ENCODE data around the gene BRD3. TPM values are rescaled to one million over a fixed set of nuclear protein-coding genes. Genes with fewer than 3 reads are reported as not detected.

The BRD3 gene
- total RNA-seq, 4 donors from 2014 or later: 17.6 to 52.9 (median 29.0) TPM

DNA sequence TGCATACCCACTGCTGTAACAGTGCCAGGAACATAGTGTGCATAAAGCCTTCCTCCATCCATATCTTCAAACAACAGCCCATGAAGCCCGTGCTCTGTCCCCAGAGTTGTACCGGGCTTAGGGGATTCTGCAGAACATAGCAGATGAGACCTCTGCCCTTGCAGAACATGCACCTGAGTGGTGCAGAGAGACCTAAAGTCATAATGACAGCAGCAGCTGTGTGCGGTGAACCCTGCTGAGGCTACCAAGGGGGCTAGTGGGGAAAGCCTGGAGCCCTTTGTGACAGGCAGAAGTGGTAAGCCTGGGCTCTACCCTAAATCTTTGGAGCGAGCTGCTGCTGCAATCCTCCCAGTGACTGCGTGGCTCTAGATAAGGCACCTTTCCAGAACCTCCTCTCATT is 32.2 kb upstream of the BRD3 start:
- TF ChIP-seq CTCF (IDR thresholded peaks at IDR 0.05) (no peak), POLR2AphosphoS5 (IDR thresholded peaks at IDR 0.05) (no peak), EP300 (IDR thresholded peaks at IDR 0.05) (no peak), POLR2A (IDR thresholded peaks at IDR 0.05) (no peak)
- no peak overlapping the region for H3K27ac ChIP-seq
- H3K4me1 ChIP-seq: no peaks in the 10 kb centered on the region
- no peak for DNase-seq (ENCODE audit: low spot score in 2 of 2)
- H3K36me3 ChIP-seq: no peaks in the 10 kb centered on the region
- H3K27me3 ChIP-seq: peaks cover 25% of the 10 kb centered on the region
- H3K9me3 ChIP-seq: no peaks in the 10 kb centered on the region
- no peak overlapping the region for H3K4me3 ChIP-seq
- 90% methylated on average over 3 of the region's 5 CpGs for WGBS

DNA sequence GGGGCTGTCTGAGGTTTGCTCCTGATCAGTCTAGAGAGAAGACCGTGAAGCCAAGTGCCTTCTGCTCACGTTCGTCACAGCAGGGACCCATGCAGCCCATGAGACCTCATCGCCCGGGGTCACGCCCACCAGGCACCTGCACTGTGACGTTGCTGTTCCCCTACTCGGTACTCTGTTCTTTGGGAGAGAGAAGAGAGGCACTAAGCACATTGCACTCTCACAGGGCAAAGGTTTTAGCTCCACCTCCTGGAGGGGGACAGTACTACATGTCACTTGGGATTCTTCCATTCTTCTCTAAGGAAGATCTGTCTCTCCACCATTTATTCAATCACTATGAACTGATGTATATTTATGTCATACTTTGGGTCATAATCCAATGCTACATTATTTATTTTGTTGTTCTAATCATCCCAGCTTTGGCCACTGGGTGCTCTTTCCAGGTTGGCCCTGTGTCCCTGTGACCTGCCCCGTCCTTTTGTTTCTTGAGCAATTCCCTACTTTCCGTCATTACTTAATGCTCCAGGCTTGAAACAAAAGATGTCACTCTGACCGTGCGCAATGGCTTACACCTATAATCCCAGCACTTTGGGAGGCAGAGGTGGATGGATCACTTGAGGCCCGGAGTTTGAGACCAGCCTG is 31.4 kb upstream of the BRD3 start:
- TF ChIP-seq CTCF (IDR thresholded peaks at IDR 0.05) (peak; percentile 54 to 62), POLR2AphosphoS5 (IDR thresholded peaks at IDR 0.05) (no peak), POLR2A (IDR thresholded peaks at IDR 0.05) (no peak), EP300 (IDR thresholded peaks at IDR 0.05) (no peak)
- Histone ChIP-seq H3K36me3 (no peaks in the 10 kb centered on the region), H3K4me3 (no peak overlapping the region), H3K27me3 (peaks cover 25% of the 10 kb centered on the region), H3K4me1 (no peaks in the 10 kb centered on the region), H3K27ac (no peak overlapping the region), H3K9me3 (no peaks in the 10 kb centered on the region)
- WGBS: 59% methylated on average over 7 of the region's 13 CpGs
- no peak for DNase-seq (ENCODE audit: low spot score in 2 of 2)

GRCh38 chr9:134089972-134090371 is 22.1 kb upstream of the BRD3 start:
- H3K4me3 ChIP-seq: no peak overlapping the region
- no peaks in the 10 kb centered on the region for H3K9me3 ChIP-seq
- TF ChIP-seq CTCF (IDR thresholded peaks at IDR 0.05): no peak
- no peak for TF ChIP-seq POLR2AphosphoS5 (IDR thresholded peaks at IDR 0.05)
- TF ChIP-seq EP300 (IDR thresholded peaks at IDR 0.05): no peak
- no peak for TF ChIP-seq POLR2A (IDR thresholded peaks at IDR 0.05)
- H3K27ac ChIP-seq: no peak overlapping the region
- H3K36me3 ChIP-seq: no peaks in the 10 kb centered on the region
- WGBS: 75% methylated on average over 4 of the region's 4 CpGs
- H3K27me3 ChIP-seq: peaks cover 6% of the 10 kb centered on the region
- no peak for DNase-seq (ENCODE audit: low spot score in 2 of 2)
- no peaks in the 10 kb centered on the region for H3K4me1 ChIP-seq

DNA sequence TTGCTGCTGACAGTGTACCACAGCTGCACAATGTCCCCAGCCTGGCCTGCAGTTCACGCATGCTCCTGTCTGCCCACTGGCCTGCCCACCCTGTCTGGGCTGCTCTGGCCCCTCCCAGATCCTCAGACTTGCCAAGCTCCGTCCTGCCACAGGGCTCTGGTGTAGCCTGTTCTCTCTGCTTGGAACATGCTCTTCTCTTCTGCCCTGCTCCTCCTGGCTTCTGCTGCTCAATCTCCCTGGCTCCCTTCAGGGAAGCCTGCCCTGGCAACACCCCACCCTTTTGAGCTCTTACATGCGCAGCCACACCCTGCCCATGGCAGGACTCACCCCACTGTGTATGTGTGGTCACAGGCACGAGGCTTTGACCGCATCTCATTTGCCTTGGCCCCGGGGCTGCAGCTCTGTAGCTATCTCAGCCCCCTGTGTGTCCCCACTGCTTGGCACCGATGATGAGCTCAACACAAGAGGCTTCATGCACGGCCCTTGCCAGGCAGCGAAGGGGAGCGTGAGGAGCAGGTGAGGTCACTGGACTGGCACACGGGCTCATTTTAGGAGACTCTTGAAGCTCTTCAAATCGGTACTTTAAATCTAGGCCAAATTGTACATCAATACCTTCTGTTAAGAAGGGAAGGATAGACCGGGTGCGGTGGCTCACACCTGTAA is 20.4 kb upstream of the BRD3 start:
- Histone ChIP-seq H3K4me1 (no peaks in the 10 kb centered on the region), H3K4me3 (no peak overlapping the region), H3K36me3 (no peaks in the 10 kb centered on the region), H3K27ac (no peak overlapping the region), H3K27me3 (no peaks in the 10 kb centered on the region), H3K9me3 (no peaks in the 10 kb centered on the region)
- no peak for DNase-seq (ENCODE audit: low spot score in 2 of 2)
- 69% methylated on average over 14 of the region's 14 CpGs for WGBS
- TF ChIP-seq POLR2AphosphoS5 (IDR thresholded peaks at IDR 0.05): no peak
- TF ChIP-seq CTCF (IDR thresholded peaks at IDR 0.05): no peak
- no peak for TF ChIP-seq EP300 (IDR thresholded peaks at IDR 0.05)
- no peak for TF ChIP-seq POLR2A (IDR thresholded peaks at IDR 0.05)

DNA sequence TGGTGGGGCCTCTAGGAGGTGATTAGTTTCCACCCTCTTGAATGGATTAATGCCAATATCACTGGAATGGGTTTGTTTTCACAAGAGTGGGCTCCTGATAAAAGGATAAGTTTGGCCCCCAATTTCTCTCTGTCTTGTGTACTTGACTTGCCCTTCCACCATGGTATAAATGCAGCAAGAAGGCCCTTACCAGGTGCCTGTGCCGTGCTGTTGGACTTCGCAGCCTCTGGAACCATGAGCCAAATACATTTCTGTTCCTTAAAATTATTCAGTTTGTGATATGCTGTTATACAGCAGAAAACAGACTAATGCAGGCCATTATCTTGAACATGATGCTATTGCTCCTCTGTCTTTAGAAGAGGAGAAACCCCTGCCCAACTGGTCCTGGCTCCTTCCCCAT is 17.8 kb upstream of the BRD3 start:
- Histone ChIP-seq H3K27ac (no peak overlapping the region), H3K4me3 (no peak overlapping the region), H3K4me1 (no peaks in the 10 kb centered on the region), H3K27me3 (peaks cover 5% of the 10 kb centered on the region), H3K36me3 (no peaks in the 10 kb centered on the region), H3K9me3 (no peaks in the 10 kb centered on the region)
- no peak for TF ChIP-seq EP300 (IDR thresholded peaks at IDR 0.05)
- TF ChIP-seq POLR2AphosphoS5 (IDR thresholded peaks at IDR 0.05): no peak
- no peak for TF ChIP-seq POLR2A (IDR thresholded peaks at IDR 0.05)
- no peak for TF ChIP-seq CTCF (IDR thresholded peaks at IDR 0.05)
- no peak for DNase-seq (ENCODE audit: low spot score in 2 of 2)
- 100% methylated on average over 2 of the region's 2 CpGs for WGBS
